Large intestine (tissue), 3 donors: ENCODE results near the gene FAM171A2. TPM values are rescaled to one million over a fixed set of nuclear protein-coding genes. Genes with fewer than 3 reads are reported as not detected.
"Not testable (repeated sequence)": the region's sequence is repeated elsewhere in the genome, so short reads cannot be mapped to it uniquely, and the experiment has no call there.

Source experiments
- DNase-seq, 2 donors: peaks; one replicate each; pipeline versions ENCODE4 v3.0.0 to v3.0.0-alpha.2; 2013
- H3K27ac ChIP-seq: one replicate; pipeline ENCODE4 v1.5.1; 2013; ENCODE audit warnings: low read length
- H3K27me3 ChIP-seq: 2 replicates; pipeline ENCODE4 v1.6.1; 2013; ENCODE audit warnings: low read length; ENCODE audit not compliant: control insufficient read depth, insufficient read depth
- H3K36me3 ChIP-seq: 2 replicates; pipeline ENCODE4 v1.6.1; 2013; ENCODE audit warnings: low read length; ENCODE audit not compliant: control insufficient read depth, insufficient read depth
- H3K4me1 ChIP-seq: one replicate; pipeline ENCODE4 v1.6.1; 2013; ENCODE audit warnings: low read length; ENCODE audit not compliant: control insufficient read depth, insufficient read depth
- H3K4me3 ChIP-seq: one replicate; pipeline ENCODE4 v1.5.1; 2013; ENCODE audit warnings: low read length
- H3K9me3 ChIP-seq: one replicate; pipeline ENCODE4 v1.6.1; 2013; ENCODE audit warnings: mild to moderate bottlenecking, low read depth, low read length, moderate library complexity; ENCODE audit not compliant: control insufficient read depth
- WGBS: methylation state at CpG from one replicate; pipeline ENCODE4 v1.1.5; 2013; ENCODE audit warnings: low lambda C conversion rate; ENCODE audit not compliant: insufficient coverage; 5-methylcytosine and 5-hydroxymethylcytosine counted together
- polyA plus RNA-seq: library from polyadenylated mRNA; unstranded; fragments of 120-200 nt; gene quantifications from one replicate; pipeline ENCODE4 v1.2.1, GENCODE V29; 2013

Gene FAM171A2
- polyA plus RNA-seq, 1 donor, result 6.5 TPM

DNA sequence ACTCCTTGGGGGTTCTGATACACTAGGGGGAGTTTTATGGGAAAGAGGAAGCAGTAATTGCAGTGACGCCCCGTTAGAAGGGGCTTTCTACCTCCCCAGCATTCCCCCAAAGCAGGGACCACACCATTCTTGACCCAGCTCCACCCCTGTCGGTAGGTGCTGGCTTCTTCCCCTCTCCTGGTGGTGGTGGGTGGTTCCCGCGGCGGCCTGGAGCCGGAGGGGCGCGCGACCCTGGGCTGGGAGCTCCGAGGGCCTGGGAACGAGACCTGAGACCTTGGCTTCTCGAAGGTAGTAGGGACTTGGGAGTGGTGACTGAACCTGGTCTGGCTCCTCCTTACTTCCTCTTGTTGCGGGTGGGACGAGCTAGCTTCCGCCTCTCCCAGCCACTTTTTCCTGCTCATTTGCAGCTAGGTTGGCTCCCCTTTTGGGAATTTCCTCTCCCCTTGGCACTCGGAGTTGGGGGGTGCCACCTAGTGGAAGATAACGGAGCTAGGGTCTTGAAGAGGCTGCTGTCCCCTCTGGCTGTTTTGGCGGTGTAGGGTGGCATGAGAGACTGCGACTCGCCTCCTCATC, 18.1 kb downstream of the FAM171A2 start:
- no CpG with 5 or more reads among the region's 21 CpGs for WGBS
- no peaks in the 10 kb centered on the region for H3K27me3 ChIP-seq
- no peaks in the 10 kb centered on the region for H3K9me3 ChIP-seq
- H3K27ac ChIP-seq, result peak overlapping the region; percentile 97
- DNase-seq, result peak in 1 of 2 donors; percentile 63
- H3K36me3 ChIP-seq, result peaks cover 23% of the 10 kb centered on the region
- H3K4me3 ChIP-seq, result peak overlapping the region; percentile 99
- peaks cover 23% of the 10 kb centered on the region for H3K4me1 ChIP-seq

- WGBS, result no CpG with 5 or more reads among the region's 26 CpGs
- Histone ChIP-seq H3K9me3 (no peaks in the 10 kb centered on the region), H3K27me3 (no peaks in the 10 kb centered on the region), H3K27ac (peak within 1 kb of the TSS; percentile 97), H3K36me3 (peaks cover 19% of the 10 kb centered on the region), H3K4me3 (peak within 1 kb of the TSS; percentile 99), H3K4me1 (peaks cover 27% of the 10 kb centered on the region)
- DNase-seq, result peak; percentile 99
Observed at GRCh38 chr17:44344939-44345453, 18.7 kb downstream of the FAM171A2 start, which contains the start of gene GRN. Gene GRN, plus strand, starts transcription at chr17:44345302. Its CDS starts 3,863 bp downstream, at chr17:44349165.

- WGBS, result 80% methylated on average over 1 of the region's 11 CpGs
- Histone ChIP-seq H3K36me3 (peaks cover 6% of the 10 kb centered on the region), H3K27ac (no peak overlapping the region), H3K4me3 (no peak overlapping the region), H3K4me1 (peaks cover 39% of the 10 kb centered on the region), H3K27me3 (no peaks in the 10 kb centered on the region), H3K9me3 (no peaks in the 10 kb centered on the region)
- DNase-seq, result no peak
Observed at GRCh38 chr17:44343510-44344209, 20.0 kb downstream of the FAM171A2 start.

GRCh38 chr17:44340553-44340952, 23.1 kb downstream of the FAM171A2 start:
- peak in 1 of 2 donors; percentile 75 for DNase-seq
- WGBS, result no CpG with 5 or more reads among the region's 5 CpGs
- Histone ChIP-seq H3K4me1 (peaks cover 39% of the 10 kb centered on the region), H3K27ac (peak overlapping the region; percentile 74)
- H3K9me3 ChIP-seq, H3K36me3 ChIP-seq, H3K4me3 ChIP-seq, H3K27me3 ChIP-seq: not testable (repeated sequence)

DNA sequence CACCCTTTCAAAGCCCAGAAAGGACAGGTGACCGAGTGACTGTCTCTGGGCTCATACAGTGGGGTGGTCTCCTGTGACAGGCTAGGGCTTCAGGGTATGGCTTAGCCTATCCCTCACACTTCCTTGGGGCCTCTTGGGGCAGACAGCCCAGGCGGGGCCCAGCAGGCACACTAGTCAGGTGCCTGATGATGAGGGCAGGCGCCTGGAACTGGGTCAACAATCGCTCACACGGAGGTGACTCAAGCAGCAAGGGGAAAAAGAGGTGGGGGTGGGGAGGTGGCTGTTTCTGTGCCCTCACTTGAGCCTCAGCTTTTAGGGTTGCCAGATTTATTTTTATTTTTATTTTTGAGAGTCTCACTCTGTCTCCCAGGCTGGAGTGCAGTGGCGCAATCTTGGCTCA, 25.0 kb downstream of the FAM171A2 start:
- Histone ChIP-seq H3K27me3 (no peaks in the 10 kb centered on the region), H3K9me3 (no peaks in the 10 kb centered on the region), H3K36me3 (no peaks in the 10 kb centered on the region), H3K27ac (peak overlapping the region; percentile 98), H3K4me3 (no peak overlapping the region), H3K4me1 (peaks cover 40% of the 10 kb centered on the region)
- no CpG with 5 or more reads among the region's 6 CpGs for WGBS
- DNase-seq, result peak; percentile 91 to 94

DNA sequence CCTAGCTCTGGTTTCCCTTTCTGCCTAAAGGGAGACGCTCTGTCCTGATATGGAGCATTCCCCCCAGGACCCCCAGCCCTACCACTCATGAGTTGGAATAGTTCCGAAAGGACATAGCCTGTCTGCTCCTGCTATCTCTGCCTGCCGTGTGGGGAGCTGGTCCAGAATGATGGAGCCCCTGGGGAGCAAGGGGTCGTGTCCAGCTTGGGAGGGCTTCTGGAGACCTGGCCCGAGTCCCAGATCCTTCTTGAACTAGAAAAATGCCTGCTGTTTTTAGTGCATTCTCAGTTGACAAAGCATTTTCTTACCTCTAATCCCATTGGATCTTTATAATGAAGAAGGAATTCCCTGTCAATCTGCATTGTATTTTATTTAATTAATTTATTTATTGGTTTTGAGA, 27.7 kb downstream of the FAM171A2 start:
- H3K27ac ChIP-seq, result no peak overlapping the region
- WGBS, result no CpG with 5 or more reads among the region's 5 CpGs
- DNase-seq, result no peak
- no peaks in the 10 kb centered on the region for H3K36me3 ChIP-seq
- no peaks in the 10 kb centered on the region for H3K9me3 ChIP-seq
- no peak overlapping the region for H3K4me3 ChIP-seq
- H3K27me3 ChIP-seq, result no peaks in the 10 kb centered on the region
- peaks cover 34% of the 10 kb centered on the region for H3K4me1 ChIP-seq

DNA sequence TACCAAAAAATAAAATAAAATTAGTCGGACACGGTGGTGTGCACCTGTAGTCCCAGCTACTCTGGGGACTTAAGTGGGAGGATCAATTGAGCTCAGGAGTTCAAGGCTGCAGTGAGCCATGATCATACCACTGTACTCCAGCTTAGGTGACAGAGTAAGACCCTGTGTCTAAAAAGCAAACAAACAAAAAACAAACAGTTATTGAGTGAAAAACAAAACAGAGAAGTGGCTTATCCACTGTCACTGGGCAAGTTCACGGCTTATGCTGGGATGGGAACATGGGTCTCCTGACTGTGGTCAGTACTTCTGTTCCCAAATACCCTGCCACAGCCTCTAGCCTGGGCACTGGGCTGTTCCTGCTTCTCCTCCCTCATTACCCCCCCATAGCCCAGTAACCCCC, 28.1 kb downstream of the FAM171A2 start:
- H3K4me3 ChIP-seq, result no peak overlapping the region
- no peak for DNase-seq
- no peaks in the 10 kb centered on the region for H3K9me3 ChIP-seq
- no peak overlapping the region for H3K27ac ChIP-seq
- no peaks in the 10 kb centered on the region for H3K27me3 ChIP-seq
- peaks cover 33% of the 10 kb centered on the region for H3K4me1 ChIP-seq
- no peaks in the 10 kb centered on the region for H3K36me3 ChIP-seq
- no CpG with 5 or more reads among the region's 3 CpGs for WGBS

DNA sequence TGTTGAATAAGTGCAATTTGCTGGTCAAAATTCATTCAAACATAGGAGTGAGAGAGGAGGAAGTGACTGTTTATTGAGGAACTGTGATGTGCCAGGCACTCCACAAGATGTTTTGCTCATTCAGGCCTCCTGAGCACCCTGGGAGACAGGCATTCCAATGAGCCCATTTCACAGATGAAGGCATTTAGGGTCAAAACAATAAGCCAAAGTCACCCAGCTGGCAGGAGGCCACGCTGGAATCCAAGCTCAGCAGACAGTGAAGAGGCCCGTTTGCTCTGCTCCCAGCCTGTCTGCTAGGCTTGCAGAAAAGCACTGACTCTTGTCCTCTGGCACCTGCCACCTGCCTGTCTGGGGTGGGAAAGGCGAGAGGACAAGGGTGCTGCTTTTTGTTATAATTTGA, 28.9 kb downstream of the FAM171A2 start:
- H3K9me3 ChIP-seq, result no peaks in the 10 kb centered on the region
- peak in 1 of 2 donors; percentile 57 for DNase-seq
- WGBS, result no CpG with 5 or more reads among the region's 3 CpGs
- no peak overlapping the region for H3K4me3 ChIP-seq
- peaks cover 27% of the 10 kb centered on the region for H3K4me1 ChIP-seq
- H3K27ac ChIP-seq, result no peak overlapping the region
- H3K36me3 ChIP-seq, result no peaks in the 10 kb centered on the region
- H3K27me3 ChIP-seq, result no peaks in the 10 kb centered on the region

DNA sequence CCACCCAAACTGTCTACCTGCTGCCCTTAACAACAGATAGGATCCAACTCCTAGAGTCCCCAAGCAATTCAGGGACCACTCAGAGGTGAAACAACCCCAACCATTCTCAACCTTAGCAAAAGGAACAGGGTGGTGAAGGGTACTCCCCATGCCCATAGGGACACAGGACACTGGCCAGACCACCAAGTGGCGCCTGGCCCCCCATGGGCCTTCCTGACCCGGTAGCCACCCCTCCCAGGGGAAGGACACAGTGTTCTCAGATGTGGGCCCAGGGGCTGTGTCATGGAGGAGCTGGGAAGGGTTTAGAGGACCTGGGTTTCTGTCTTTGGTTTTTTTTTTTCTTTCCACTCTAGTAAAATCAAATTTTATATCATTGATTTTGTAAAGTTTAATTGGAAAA, 29.3 kb downstream of the FAM171A2 start:
- Histone ChIP-seq H3K4me3 (no peak overlapping the region), H3K27ac (no peak overlapping the region), H3K27me3 (no peaks in the 10 kb centered on the region), H3K9me3 (no peaks in the 10 kb centered on the region), H3K4me1 (peaks cover 23% of the 10 kb centered on the region), H3K36me3 (no peaks in the 10 kb centered on the region)
- WGBS, result no CpG with 5 or more reads among the region's 2 CpGs
- no peak for DNase-seq

DNA sequence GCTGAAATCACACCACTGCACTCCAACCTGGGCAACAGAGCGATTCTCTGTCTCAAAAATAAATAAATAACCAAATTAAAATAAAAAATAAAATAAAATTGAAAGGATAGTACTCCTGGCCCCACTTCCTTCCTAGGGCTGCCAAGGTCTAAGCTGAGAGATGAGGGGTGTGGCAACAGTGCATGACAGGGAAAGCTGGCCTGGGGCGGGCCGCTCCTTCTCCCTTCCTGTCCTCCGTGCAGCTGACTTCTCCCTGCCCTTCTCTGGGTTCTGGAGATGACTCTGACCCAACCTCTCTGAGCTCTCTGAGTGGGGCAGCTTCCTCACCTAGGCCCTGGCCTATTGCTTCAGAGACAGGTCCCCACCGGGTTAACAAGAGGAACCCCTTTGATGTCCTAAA, 30.3 kb downstream of the FAM171A2 start:
- Histone ChIP-seq H3K4me3 (no peak overlapping the region), H3K4me1 (peaks cover 14% of the 10 kb centered on the region), H3K9me3 (no peaks in the 10 kb centered on the region), H3K36me3 (no peaks in the 10 kb centered on the region), H3K27me3 (no peaks in the 10 kb centered on the region), H3K27ac (no peak overlapping the region)
- WGBS, result no CpG with 5 or more reads among the region's 5 CpGs
- peak in 1 of 2 donors; percentile 56 for DNase-seq
